Cardiac muscle cell (in vitro differentiated cells and primary cell): ENCODE results near the gene OLFM3. TPM values are rescaled to one million over a fixed set of nuclear protein-coding genes. Genes with fewer than 3 reads are reported as not detected.

Experiments used
- DNase-seq, 2 donors: peaks; one replicate each; pipeline versions ENCODE4 v3.0.0 to v3.0.0-alpha.2; 2010 to 2017; ENCODE audit warnings: low read depth in 1 of 2, low spot score in 1 of 2
- H3K27ac ChIP-seq: fragments of 200-600 bp; sonication (generic); 2 replicates; pipeline ENCODE4 v1.5.1; 2016
- H3K27me3 ChIP-seq: fragments of 200-600 bp; sonication (generic); 2 replicates; pipeline ENCODE4 v1.6.0; 2016; ENCODE audit warnings: control low read depth
- H3K36me3 ChIP-seq: fragments of 200-600 bp; sonication (generic); 2 replicates; pipeline ENCODE4 v1.5.1; 2016; ENCODE audit warnings: control low read depth
- H3K4me1 ChIP-seq: fragments of 200-600 bp; sonication (generic); 2 replicates; pipeline ENCODE4 v1.8.1; 2017; ENCODE audit warnings: low read depth, mild to moderate bottlenecking, mixed run types
- H3K4me3 ChIP-seq: fragments of 200-600 bp; sonication (generic); 2 replicates; pipeline ENCODE4 v1.5.1; 2016; ENCODE audit warnings: mild to moderate bottlenecking
- H3K9me3 ChIP-seq: fragments of 200-600 bp; sonication (generic); 2 replicates; pipeline ENCODE4 v1.5.1; 2017; ENCODE audit warnings: low read depth, mild to moderate bottlenecking, control low read depth
- polyA plus RNA-seq: library from polyadenylated mRNA; unstranded; fragments of >200 nt; fragmentation: Nextera tagmentation; extraction: Ambion mirVana; gene quantifications from 2 replicates; pipeline ENCODE4 v1.2.1, GENCODE V29; 2016
- total RNA-seq: library from RNA; depleted of rRNA; stranded (reverse); fragments of >200 nt; gene quantifications from 2 replicates; pipeline ENCODE4 v1.2.3, GENCODE V29; 2016
- TF ChIP-seq, protein P1 (sequence below): IDR thresholded peaks from 2 replicates; pipeline ENCODE4 v1.5.1; 2012; ENCODE audit warnings: low read depth, mild to moderate bottlenecking, low read length

The OLFM3 gene
- total and polyA plus RNA-seq, 2 experiments from 2014 or later: not detected

DNA sequence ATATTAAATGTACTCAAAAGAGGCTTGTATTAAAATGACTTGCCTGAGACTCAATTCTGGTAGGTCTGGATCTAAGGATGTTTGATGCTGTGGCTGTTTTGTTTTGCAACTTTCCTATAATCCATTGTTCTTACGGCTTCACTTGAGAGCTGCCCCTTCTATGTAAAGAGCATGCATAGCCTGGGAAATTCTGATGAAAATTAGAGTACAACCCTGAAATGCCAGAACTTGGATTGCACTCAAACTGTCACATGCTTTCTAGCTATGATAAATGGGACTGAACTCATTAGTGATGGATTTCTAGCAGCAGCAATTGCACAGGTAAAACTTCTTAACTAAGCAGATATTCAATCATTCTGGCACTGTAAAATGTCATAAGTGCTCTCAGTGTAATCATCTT lies 67.9 kb downstream of the OLFM3 start:
- TF ChIP-seq, protein P1, sequence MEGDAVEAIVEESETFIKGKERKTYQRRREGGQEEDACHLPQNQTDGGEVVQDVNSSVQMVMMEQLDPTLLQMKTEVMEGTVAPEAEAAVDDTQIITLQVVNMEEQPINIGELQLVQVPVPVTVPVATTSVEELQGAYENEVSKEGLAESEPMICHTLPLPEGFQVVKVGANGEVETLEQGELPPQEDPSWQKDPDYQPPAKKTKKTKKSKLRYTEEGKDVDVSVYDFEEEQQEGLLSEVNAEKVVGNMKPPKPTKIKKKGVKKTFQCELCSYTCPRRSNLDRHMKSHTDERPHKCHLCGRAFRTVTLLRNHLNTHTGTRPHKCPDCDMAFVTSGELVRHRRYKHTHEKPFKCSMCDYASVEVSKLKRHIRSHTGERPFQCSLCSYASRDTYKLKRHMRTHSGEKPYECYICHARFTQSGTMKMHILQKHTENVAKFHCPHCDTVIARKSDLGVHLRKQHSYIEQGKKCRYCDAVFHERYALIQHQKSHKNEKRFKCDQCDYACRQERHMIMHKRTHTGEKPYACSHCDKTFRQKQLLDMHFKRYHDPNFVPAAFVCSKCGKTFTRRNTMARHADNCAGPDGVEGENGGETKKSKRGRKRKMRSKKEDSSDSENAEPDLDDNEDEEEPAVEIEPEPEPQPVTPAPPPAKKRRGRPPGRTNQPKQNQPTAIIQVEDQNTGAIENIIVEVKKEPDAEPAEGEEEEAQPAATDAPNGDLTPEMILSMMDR: no peak
- Histone ChIP-seq H3K4me3 (no peak overlapping the region), H3K27me3 (no peaks in the 10 kb centered on the region), H3K36me3 (no peaks in the 10 kb centered on the region), H3K9me3 (no peaks in the 10 kb centered on the region), H3K27ac (no peak overlapping the region), H3K4me1 (no peaks in the 10 kb centered on the region)
- DNase-seq: no peak

DNA sequence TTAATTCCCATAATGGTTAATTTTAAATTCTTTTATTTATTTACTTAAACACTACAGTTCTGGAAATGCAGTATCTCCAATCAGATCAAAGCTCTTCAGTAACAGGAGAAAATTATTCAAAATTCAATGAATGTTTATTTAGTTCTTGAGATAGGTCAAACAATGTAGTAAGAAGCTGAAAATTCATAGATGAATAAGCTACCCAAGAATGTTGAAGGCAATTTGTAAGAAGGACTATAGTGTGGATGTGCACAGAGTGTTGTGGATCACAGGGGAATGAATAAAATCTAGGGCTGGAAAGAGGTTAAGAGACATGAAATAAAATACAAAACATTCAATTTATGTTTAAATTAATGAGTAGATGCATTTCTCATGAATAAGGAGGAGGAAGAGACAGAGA lies 72.0 kb downstream of the OLFM3 start:
- DNase-seq: no peak
- no peak overlapping the region for H3K4me3 ChIP-seq
- no peaks in the 10 kb centered on the region for H3K9me3 ChIP-seq
- TF ChIP-seq, protein P1: no peak
- no peaks in the 10 kb centered on the region for H3K4me1 ChIP-seq
- H3K27ac ChIP-seq: no peak overlapping the region
- no peaks in the 10 kb centered on the region for H3K27me3 ChIP-seq
- H3K36me3 ChIP-seq: no peaks in the 10 kb centered on the region

DNA sequence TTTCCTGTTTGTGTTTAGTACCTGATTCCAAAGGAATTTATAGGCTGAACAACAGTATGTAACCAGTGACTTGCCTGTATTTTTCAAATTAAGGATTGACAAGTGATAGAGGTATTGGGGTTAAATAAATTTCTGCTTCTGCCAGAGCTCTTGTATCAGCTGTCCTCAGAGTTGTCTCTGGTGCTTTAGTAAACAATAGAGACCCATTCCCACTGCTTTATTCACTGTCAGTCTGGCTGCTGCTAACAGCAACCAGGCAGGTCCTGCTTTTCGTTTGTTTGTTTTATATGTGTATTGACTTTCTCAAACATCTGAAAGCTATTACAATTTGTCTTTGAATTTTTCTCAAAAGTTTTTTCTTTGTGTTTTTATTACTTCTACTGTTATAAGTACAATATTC lies 76.1 kb downstream of the OLFM3 start:
- no peak for DNase-seq
- no peaks in the 10 kb centered on the region for H3K27me3 ChIP-seq
- no peaks in the 10 kb centered on the region for H3K9me3 ChIP-seq
- H3K4me3 ChIP-seq: no peak overlapping the region
- H3K36me3 ChIP-seq: no peaks in the 10 kb centered on the region
- no peak overlapping the region for H3K27ac ChIP-seq
- H3K4me1 ChIP-seq: no peaks in the 10 kb centered on the region
- TF ChIP-seq, protein P1: no peak

DNA sequence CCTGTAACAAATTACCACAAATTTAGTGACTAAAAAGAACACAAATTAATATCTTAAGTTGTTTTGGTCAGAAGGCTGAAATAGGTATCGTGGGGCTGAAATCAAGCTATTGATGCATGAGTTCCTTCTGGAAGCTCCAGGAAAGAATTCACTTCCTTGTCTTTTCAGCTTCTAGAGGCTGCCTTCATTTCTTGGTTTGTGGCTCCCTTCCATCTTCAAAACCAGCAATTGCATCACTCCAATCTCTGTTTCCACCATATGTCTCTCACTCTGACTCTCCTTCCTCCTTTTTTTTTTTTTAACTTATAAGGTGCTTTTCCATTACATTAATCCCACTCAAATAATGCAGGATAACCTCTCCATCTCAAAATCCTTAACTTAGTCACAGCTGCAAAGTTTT lies 78.4 kb downstream of the OLFM3 start:
- no peaks in the 10 kb centered on the region for H3K27me3 ChIP-seq
- TF ChIP-seq, protein P1: no peak
- no peak overlapping the region for H3K4me3 ChIP-seq
- no peaks in the 10 kb centered on the region for H3K4me1 ChIP-seq
- H3K9me3 ChIP-seq: no peaks in the 10 kb centered on the region
- no peaks in the 10 kb centered on the region for H3K36me3 ChIP-seq
- no peak overlapping the region for H3K27ac ChIP-seq
- DNase-seq: no peak

- TF ChIP-seq, protein P1: no peak
- Histone ChIP-seq H3K27me3 (no peaks in the 10 kb centered on the region), H3K4me1 (no peaks in the 10 kb centered on the region), H3K36me3 (no peaks in the 10 kb centered on the region), H3K27ac (no peak overlapping the region), H3K4me3 (no peak overlapping the region), H3K9me3 (no peaks in the 10 kb centered on the region)
- no peak for DNase-seq
Observed at GRCh38 chr1:101915597-101915996, 81.1 kb downstream of the OLFM3 start.
